Common myeloid progenitor, CD34-positive (primary cell): ENCODE measurements around the gene CINP.

Source experiments
- CTCF ChIA-PET: fragments of 350-600 bp; sonication (Branson Sonifier 250); formaldehyde crosslinking; loops from one replicate; lab custom pipeline; 2021; ENCODE audit warnings: antibody characterized with exemption; lab: Charles Lee
- POLR2A ChIA-PET: fragments of 350-600 bp; sonication (Branson Sonifier 250); formaldehyde crosslinking; loops from one replicate; lab custom pipeline; 2021; ENCODE audit warnings: antibody characterized with exemption; lab: Charles Lee
- DNase-seq, 3 donors: peaks; one replicate each; pipeline versions ENCODE4 v3.0.0 to v3.0.0-alpha.2; 2013
- H3K27ac ChIP-seq, 2 experiments: 1 replicate in 1 of 2; 2 replicates in 1 of 2; pipeline ENCODE4 v1.7.0; 2013; ENCODE audit warnings: inconsistent platforms in 2 of 2, low read length in 2 of 2, mild to moderate bottlenecking in 2 of 2, low read depth in 1 of 2, moderate library complexity in 1 of 2; ENCODE audit not compliant: severe bottlenecking in 2 of 2, insufficient read depth in 1 of 2, poor library complexity in 1 of 2
- H3K27me3 ChIP-seq, 5 experiments: replicated peaks in 2 of 5; 1 replicate in 3 of 5; 2 replicates in 2 of 5; pipeline versions ENCODE4 v1.6.1 to v1.7.0; 2013; ENCODE audit warnings: low read length in 4 of 5, mild to moderate bottlenecking in 2 of 5, moderate library complexity in 2 of 5, inconsistent platforms in 1 of 5; ENCODE audit not compliant: insufficient read depth in 5 of 5, control insufficient read depth in 4 of 5
- H3K36me3 ChIP-seq, 4 experiments: 1 replicate in 2 of 4; 2 replicates in 2 of 4; pipeline versions ENCODE4 v1.6.1 to v1.7.0; 2013; ENCODE audit warnings: low read length in 3 of 4, control low read depth in 1 of 4, mild to moderate bottlenecking in 1 of 4; ENCODE audit not compliant: control insufficient read depth in 4 of 4, insufficient read depth in 4 of 4
- H3K4me1 ChIP-seq, 4 experiments: 1 replicate in 3 of 4; 2 replicates in 1 of 4; pipeline versions ENCODE4 v1.6.1 to v1.7.1; 2013; ENCODE audit warnings: low read length in 3 of 4, mild to moderate bottlenecking in 3 of 4, control low read depth in 1 of 4, inconsistent platforms in 1 of 4, moderate library complexity in 1 of 4; ENCODE audit not compliant: control insufficient read depth in 4 of 4, insufficient read depth in 4 of 4; ENCODE audit errors: control extremely low read depth in 1 of 4
- H3K4me3 ChIP-seq, 7 experiments: 1 replicate in 4 of 7; 2 replicates in 3 of 7; pipeline versions ENCODE4 v1.5.1 to v1.7.0; 2013; ENCODE audit warnings: mild to moderate bottlenecking in 7 of 7, low read length in 6 of 7, moderate library complexity in 6 of 7, inconsistent platforms in 2 of 7, low read depth in 2 of 7, control low read depth in 1 of 7; ENCODE audit not compliant: insufficient read depth in 4 of 7, control insufficient read depth in 1 of 7; ENCODE audit errors: extremely low read depth in 1 of 7
- H3K9me3 ChIP-seq, 5 experiments: 1 replicate in 4 of 5; 2 replicates in 1 of 5; pipeline versions ENCODE4 v1.6.1 to v1.7.1; 2013; ENCODE audit warnings: low read length in 4 of 5, mild to moderate bottlenecking in 2 of 5, inconsistent platforms in 1 of 5, low read depth in 1 of 5, moderate library complexity in 1 of 5; ENCODE audit not compliant: control insufficient read depth in 4 of 5, insufficient read depth in 2 of 5; ENCODE audit errors: control extremely low read depth in 1 of 5
- WGBS: methylation state at CpG from one replicate; pipeline ENCODE4 v1.1.5; 2013; ENCODE audit not compliant: insufficient coverage; 5-methylcytosine and 5-hydroxymethylcytosine counted together

The CINP gene

DNA sequence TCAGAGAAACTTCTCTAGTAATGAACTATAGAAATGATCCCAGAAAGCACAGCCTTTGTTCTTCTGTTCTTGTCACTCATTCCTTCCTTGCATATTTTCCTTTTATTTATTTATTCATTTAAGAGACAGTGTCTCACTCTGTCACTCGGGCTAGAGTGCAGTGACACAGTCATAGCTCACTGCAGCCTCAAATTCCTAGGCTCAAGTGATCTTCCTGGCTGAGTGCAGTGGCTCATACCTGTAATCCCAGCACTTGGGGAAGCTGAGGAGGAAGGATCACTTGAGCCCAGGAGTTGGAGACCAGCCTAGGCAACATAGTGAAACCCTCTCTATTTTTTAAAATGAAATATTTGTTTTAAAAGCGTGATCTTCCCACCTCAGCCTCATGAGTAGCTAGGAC is 11.6 kb upstream of the CINP start:
- ChIA-PET CTCF (no interaction called here), POLR2A (no interaction called here)
- H3K27me3 ChIP-seq, result no peaks in the 10 kb centered on the region
- DNase-seq, result no peak
- WGBS, result 80% methylated on average over 1 of the region's 2 CpGs
- H3K4me3 ChIP-seq, result no peak overlapping the region
- H3K9me3 ChIP-seq, result no peaks in the 10 kb centered on the region
- no peaks in the 10 kb centered on the region for H3K4me1 ChIP-seq
- H3K27ac ChIP-seq, result no peak overlapping the region
- H3K36me3 ChIP-seq, result peaks cover 2 to 16% (median 6%) of the 10 kb centered on the region in 4 experiments

DNA sequence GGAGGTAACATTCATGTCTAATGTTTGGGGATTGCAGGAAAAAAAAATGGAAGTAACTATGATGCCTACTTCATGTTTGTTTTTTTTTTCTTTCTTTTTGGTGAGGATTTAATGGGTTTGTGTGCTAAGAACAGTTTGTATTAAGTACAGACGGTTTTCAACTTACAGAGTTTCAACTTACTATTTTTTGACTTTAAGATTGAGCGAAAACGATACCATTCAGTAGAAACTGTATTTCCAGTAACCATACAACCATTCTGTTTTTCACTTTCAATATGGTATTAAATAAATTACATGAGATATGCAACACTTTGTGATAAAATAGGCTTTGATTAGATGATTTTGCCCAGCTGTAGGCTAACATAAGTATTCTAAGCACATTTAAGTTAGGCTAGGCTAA is 10.4 kb upstream of the CINP start:
- ChIA-PET CTCF (no interaction called here), POLR2A (no interaction called here)
- H3K36me3 ChIP-seq, result peaks cover 0 to 16% (median 6%) of the 10 kb centered on the region in 4 experiments
- no peaks in the 10 kb centered on the region for H3K4me1 ChIP-seq
- no peak overlapping the region for H3K4me3 ChIP-seq
- no peaks in the 10 kb centered on the region for H3K27me3 ChIP-seq
- no CpG with 5 or more reads among the region's 3 CpGs for WGBS
- DNase-seq, result no peak
- H3K9me3 ChIP-seq, result no peaks in the 10 kb centered on the region
- H3K27ac ChIP-seq, result no peak overlapping the region

DNA sequence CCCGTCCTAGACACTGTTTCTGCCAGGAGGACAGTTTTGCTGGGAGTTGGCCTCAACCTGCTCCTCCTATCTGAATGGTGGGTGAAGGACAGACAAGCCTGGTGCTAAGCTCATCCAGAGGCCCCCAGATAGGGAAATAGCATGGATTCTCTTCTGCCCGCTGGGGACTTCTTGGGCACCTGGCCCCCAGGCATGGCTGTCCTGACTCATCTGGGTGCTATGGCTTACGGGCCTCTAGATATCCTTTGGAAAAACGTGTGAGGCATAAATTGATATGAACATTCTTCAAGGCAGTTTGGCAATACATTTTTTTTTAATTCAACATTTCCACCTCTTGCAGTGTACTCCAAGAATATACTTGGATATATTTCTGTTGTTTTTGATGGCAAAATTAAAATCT is 8.7 kb upstream of the CINP start:
- 95% methylated on average over 4 of the region's 4 CpGs for WGBS
- Histone ChIP-seq H3K27me3 (no peaks in the 10 kb centered on the region), H3K4me1 (no peaks in the 10 kb centered on the region), H3K36me3 (peaks cover 0 to 3% (median 0%) of the 10 kb centered on the region in 4 experiments), H3K9me3 (no peaks in the 10 kb centered on the region), H3K4me3 (peak overlapping the region in 1 of 7 experiments; percentile 56), H3K27ac (no peak overlapping the region)
- POLR2A ChIA-PET, result interaction anchor here (0.6 kb wide), 1 partner anchor 574 kb away, joined by 5 read pairs; no protein-coding TSS in a partner anchor
- CTCF ChIA-PET, result no interaction called here
- DNase-seq, result no peak

DNA sequence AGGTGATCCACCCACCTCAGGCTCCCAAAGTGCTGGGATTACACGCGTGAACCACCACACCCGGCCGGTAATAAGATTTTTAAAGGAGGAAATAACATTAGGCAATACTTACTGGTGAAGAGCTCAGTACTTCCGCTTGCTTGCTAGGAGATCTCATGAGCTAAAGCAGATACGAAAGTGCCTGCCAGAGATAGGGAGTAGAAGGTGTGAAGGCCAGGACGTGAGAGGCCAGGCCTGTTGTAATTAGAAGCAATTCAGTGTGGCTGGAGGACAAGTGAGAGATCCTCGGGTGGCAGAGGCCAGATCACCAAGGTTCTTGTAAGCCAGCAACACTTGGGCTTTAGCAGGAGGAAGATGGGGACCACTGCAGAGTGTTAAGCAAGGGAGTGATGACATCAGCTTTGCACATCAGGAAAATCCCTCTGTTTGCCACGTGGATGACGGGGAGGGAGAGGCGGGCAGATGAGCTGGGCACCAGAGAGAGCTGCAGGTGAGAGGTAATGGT is 7.7 kb upstream of the CINP start:
- H3K36me3 ChIP-seq, result peaks cover 0 to 3% (median 0%) of the 10 kb centered on the region in 4 experiments
- POLR2A ChIA-PET, result interaction anchor here (0.6 kb wide), 2 partner anchors 35 to 884 kb away, joined by 4 to 5 read pairs; no protein-coding TSS in a partner anchor
- no peaks in the 10 kb centered on the region for H3K27me3 ChIP-seq
- no peaks in the 10 kb centered on the region for H3K9me3 ChIP-seq
- CTCF ChIA-PET, result interaction anchor here (0.6 kb wide), 1 partner anchor 20 kb away, joined by 3 read pairs; no protein-coding TSS in a partner anchor
- no peak overlapping the region for H3K27ac ChIP-seq
- peak in 2 of 3 donors; percentile 17 to 30 for DNase-seq
- H3K4me3 ChIP-seq, result no peak overlapping the region
- H3K4me1 ChIP-seq, result no peaks in the 10 kb centered on the region
- WGBS, result 96% methylated on average over 11 of the region's 11 CpGs

DNA sequence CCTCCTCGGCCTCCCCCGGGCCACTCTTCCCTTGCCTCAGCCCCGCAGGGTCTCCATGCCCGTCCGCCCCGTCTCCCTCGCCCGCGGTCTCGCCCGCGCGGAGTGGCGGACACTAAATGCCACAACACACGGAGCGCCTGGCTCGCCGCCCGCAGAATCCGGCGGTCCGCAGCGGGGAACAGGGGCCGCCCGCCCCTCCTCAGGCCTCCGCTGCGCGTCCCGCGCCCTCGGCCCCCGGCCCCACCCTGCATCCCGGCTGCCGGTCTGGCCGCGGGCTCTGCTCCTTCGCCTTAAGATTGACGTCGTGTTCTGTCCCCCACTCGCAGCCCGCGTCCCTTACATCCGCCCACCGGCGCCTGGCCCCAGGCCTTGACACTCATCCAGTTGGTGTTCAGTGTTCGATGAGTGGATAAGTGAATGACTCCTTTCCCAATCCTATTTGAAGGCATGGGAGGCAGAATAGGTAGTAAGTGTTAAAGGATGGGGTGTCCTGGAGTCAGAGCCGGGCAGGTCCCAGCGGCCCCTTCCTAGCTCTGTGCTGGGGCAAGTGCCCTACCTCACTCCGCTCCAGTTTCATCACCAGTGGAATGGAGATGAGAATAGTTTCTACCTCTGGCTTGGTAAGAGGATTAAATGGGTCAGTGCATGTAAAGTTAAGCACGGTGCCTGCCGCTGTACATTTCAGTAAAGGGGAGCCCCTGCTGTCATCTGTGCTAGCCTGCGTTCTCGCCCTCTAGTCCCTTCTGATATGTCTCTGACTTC is 673 bp upstream of the CINP start:
- no peaks in the 10 kb centered on the region for H3K27me3 ChIP-seq
- peaks cover 11 to 21% (median 19%) of the 10 kb centered on the region in 4 experiments for H3K4me1 ChIP-seq
- H3K9me3 ChIP-seq, result no peaks in the 10 kb centered on the region
- peaks cover 0 to 8% (median 5%) of the 10 kb centered on the region in 4 experiments for H3K36me3 ChIP-seq
- peak; percentile 16 to 54 (median 38) for DNase-seq
- peak overlapping the region; percentile 71 to 98 (median 92) for H3K4me3 ChIP-seq
- CTCF ChIA-PET, result interaction anchor here (1.9 kb wide), 1 partner anchor 75 kb away, joined by 5 read pairs; no protein-coding TSS in a partner anchor
- peak overlapping the region; percentile 31 to 96 for H3K27ac ChIP-seq
- WGBS, result 4% methylated on average over 43 of the region's 53 CpGs
- POLR2A ChIA-PET, result no interaction called here

DNA sequence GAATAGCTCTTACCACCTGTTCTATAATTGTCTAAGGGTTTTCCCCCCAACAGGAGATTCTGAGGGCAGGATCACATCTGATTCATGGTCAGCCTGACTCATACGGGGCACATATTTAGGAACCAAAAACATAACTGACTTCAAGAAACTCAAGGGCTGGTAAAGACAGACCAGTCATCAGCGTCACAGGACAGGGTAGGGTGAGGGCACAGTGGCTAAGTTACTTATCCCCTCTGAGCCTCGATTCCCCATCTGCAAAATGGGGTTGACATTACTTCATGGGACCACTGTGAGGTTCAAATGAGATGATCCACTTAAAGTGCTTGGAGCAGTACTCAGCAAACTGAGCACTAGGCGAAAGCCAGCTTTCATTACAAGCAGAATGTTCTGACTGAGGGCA is 606 bp downstream of the CINP start:
- peaks cover 11 to 21% (median 19%) of the 10 kb centered on the region in 4 experiments for H3K4me1 ChIP-seq
- no peaks in the 10 kb centered on the region for H3K27me3 ChIP-seq
- peaks cover 3 to 16% (median 9%) of the 10 kb centered on the region in 4 experiments for H3K36me3 ChIP-seq
- peak overlapping the region; percentile 71 to 98 (median 92) for H3K4me3 ChIP-seq
- ChIA-PET POLR2A (interaction anchor here (0.6 to 1.3 kb wide), 4 partner anchors 10 to 19 kb away, joined by 3 to 5 read pairs (median 4); no protein-coding TSS in a partner anchor), CTCF (interaction anchor here (0.8 to 1.9 kb wide), 3 partner anchors 13 to 76 kb away, joined by 3 to 5 read pairs (median 5); no protein-coding TSS in a partner anchor)
- no peaks in the 10 kb centered on the region for H3K9me3 ChIP-seq
- WGBS, result 56% methylated on average over 3 of the region's 4 CpGs
- peak; percentile 25 to 66 (median 51) for DNase-seq
- H3K27ac ChIP-seq, result peak overlapping the region; percentile 96 to 97
